ENCODE results near the gene UBAC2.

Gene UBAC2

GRCh38 chr13:99315186-99315585, 114.5 kb downstream of the UBAC2 start:
- FAIRE-seq, result no peak

GRCh38 chr13:99316224-99316623, 115.6 kb downstream of the UBAC2 start:
- no peak for FAIRE-seq

GRCh38 chr13:99316657-99317256, 116.1 kb downstream of the UBAC2 start:
- FAIRE-seq, result peak; percentile 99

GRCh38 chr13:99320693-99321481, 120.2 kb downstream of the UBAC2 start:
- peak; percentile 89 for FAIRE-seq

GRCh38 chr13:99321709-99322108, 121.1 kb downstream of the UBAC2 start:
- peak; percentile 33 for FAIRE-seq

DNA sequence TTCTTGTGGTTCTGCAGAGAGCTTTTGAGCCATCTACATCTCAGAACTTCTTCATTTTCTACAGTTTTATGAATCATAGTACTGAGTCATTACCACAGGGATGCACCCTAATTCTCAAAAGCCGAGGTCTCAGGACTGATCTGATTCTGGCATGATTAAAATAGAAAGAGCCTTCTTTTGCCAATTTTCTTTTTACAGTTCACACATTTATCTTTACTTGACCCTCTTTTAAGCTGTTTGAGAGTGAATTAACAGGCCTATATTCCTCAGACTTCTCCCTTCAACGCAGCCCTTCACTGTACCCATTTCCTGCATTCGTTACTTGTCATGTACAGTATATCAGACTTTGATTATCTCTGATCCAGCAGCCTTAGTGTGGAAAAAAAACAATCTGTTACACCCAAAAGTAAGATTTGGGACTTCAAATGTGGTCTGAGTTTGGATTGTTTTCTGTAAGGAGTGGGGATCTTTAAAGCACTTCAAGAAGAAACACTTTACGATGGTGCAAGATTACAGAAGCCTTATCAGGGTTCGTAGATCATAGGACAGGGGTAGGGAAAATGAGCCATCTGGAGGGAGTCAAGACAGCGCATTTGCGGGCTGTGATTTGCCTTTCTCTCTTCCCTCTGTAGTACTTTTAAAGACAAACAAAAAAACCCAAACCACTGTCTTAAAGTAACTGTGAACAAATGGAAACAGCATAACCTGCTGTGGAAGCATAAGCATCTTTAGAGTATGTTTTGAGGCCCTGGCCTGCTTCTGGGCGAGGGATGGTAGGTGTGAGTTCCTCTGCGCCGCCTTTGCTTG, 121.8 kb downstream of the UBAC2 start:
- no peak for FAIRE-seq

DNA sequence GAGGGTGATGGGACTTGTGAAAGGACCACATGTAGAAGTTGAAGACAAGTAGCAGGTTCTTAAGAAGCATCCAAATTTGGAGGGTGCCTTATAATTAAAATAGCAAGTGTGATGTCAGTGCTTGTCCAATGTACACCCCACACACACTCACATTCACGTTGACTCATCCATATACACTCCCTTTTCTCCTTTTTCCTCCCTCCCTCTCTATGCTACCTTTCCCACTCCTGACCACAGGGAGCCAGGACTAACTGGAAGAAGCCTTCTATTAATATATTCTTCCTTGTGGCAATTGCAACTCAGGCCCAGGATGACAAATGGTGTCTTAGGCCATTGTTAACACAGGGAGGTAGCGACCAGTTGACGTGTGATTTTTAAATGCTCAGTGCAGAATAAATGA, 122.8 kb downstream of the UBAC2 start:
- FAIRE-seq, result no peak

DNA sequence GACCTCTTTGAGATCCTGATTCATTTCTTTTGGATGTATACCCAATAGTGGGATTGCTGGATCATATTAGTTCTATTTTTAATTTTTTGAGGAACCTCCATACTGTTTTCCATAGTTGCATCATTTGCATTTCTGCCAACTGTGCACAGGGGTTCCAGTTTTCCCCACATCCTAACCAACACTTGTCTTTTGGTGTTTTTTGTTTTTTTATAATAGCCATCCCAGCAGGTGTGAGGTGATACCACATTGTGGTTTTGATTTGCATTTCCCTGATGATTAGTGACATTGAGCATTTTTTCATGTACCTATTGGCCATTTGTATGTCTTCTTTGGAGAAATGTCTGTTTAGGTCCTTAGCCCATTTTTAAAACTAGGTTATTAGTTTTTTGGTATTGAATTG, 125.4 kb downstream of the UBAC2 start:
- no peak for FAIRE-seq

- no peak for FAIRE-seq
Measured at GRCh38 chr13:99327126-99327525, 126.5 kb downstream of the UBAC2 start.

DNA sequence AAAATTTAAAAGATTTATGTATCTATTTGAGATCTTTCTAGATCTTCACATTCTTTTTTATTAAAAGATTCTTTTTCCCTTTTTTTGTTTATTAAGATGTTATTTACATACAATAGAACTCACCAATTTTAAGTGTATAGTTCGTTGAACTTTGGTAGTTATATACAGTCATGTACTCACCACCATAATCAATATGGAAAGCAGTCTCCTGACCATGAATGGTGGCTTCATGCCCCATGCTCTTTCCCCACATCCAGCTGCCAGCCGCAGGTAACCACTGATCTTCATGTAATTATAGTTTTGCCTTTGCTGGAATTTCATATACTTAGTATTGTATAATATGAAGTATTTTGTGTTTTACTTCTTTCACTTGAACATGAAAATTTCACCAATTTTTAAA, 127.1 kb downstream of the UBAC2 start:
- no peak for FAIRE-seq

GRCh38 chr13:99329477-99329876, 128.8 kb downstream of the UBAC2 start:
- FAIRE-seq, result no peak

GRCh38 chr13:99330942-99331341, 130.3 kb downstream of the UBAC2 start:
- FAIRE-seq, result no peak

DNA sequence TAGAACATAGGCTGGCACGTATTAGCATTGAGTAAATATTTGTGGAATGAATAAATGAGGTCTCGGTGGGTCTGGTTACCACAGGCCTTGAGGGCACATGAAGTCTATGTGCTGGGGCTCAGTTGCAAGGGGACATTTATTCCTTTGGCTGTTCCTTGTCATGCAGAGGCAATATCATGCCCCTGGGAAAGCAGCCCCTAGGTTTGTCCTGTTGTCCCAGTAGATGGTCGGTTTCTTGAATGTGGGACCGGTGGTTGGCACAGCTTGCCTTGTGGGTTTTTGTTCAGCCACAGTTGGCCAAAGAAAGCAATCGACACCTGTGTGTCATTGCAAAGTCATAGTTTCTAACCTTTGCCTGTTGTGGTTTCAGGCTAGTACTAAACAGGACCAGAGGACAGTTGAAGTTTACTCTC, 131.2 kb downstream of the UBAC2 start:
- no peak for FAIRE-seq

- no peak for FAIRE-seq
Measured at GRCh38 chr13:99332456-99332855, 131.8 kb downstream of the UBAC2 start.

DNA sequence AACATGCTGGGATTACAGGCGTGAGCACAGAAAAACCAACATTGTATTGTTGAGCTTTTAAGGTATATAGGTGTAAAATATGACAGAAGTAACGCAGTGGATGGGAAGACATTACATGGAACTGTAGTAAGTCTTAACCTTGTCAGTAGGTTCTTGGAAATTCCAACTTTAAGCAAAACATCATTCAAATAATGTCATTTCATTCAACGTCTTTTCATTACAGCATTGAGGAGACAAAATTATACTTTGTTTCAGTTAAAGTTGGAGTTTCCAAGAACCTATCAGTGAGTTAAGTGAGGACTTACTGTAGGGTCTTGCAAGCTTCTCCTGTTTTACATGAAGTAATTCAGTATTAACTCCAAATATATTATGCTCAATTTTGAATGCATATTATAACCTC, 133.6 kb downstream of the UBAC2 start:
- FAIRE-seq, result no peak

DNA sequence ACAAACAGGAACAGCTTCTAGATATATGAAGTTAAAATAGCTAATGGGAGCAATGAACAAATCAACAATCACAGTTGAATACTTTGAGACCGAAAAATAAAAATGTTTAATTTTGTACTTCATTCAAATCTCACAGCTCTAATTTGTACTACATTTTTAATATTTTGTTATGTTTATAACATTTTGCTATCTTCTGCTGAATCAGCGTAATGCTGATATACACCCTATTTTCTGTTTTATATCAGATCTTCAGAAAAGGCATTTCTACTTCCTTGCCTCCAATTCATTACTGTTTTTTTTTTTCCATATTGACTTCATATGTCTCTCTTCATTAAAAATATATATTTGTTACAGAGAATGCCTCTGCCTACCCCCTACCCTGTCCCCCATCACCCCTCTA, 134.4 kb downstream of the UBAC2 start:
- peak; percentile 71 for FAIRE-seq

- FAIRE-seq, result no peak
Measured at GRCh38 chr13:99335603-99336002, 134.9 kb downstream of the UBAC2 start.

- peak; percentile 5 for FAIRE-seq
Measured at GRCh38 chr13:99339230-99339721, 138.6 kb downstream of the UBAC2 start.

GRCh38 chr13:99339736-99340397, 139.2 kb downstream of the UBAC2 start:
- peak; percentile 68 for FAIRE-seq

DNA sequence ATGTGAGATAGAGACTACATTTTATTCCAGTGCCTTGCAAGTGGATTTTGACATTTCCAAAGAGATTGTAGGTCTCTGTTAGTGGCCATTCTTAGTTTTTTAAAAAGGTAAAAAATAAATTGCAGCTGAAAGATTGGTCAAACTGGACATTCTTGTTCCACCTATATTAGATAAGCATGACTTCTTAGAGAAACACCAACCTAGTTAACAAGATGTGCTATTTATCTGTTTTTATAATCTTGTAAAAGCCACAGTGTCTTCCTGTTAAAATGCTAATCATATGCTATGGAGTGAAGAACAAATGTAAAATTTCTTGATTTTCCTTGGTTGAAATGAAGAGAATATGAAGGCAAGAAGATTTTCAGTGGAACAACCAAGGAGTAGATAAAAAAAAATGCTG, 140.0 kb downstream of the UBAC2 start:
- no peak for FAIRE-seq

DNA sequence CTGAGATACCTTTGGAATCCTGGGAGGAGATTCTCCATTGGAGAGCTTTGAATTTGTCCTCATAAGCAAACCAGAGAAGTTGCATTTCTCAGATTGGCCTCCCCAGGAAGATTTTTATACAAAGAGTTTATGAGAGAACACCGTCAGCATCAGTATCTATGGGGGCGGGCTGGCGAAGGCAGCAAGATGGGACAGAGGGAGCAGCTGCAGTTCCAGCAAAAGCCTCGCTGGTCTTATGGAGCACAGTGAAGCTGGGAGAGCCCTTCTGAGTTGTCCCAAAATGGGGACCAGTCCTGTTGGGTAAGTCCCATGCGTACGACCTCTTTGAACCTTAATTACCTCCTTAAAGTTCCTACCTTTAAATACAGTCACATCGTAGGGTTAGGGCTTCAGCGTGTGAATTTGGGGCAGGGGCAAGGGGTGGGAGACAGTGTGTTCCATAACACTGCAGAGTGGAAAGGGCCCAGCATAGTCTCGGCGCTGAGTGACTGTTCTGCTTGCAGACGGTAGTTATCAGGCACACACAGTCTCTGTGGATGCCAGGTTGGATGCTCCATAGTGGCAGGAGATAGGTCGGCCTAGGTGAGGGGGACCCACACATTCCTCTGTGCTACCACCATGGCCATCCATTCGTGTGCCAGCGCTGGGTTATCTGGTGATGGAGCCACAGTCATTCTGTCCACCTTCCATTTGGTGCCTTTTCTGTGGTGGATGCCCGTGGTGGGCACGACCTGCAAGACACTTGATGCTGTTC, 141.5 kb downstream of the UBAC2 start:
- FAIRE-seq, result no peak

GRCh38 chr13:99342723-99343315, 142.2 kb downstream of the UBAC2 start:
- FAIRE-seq, result no peak
